HG02588 (cell line): ENCODE measurements around the gene PTTG1IP.

Source experiments
- ATAC-seq: cut with Tn5 transposase; IDR thresholded peaks from one replicate; pipeline ENCODE4 v1.9.1; 2021; ENCODE audit warnings: mild to moderate bottlenecking, moderate library complexity; ENCODE audit not compliant: unreplicated experiment

Gene PTTG1IP

DNA sequence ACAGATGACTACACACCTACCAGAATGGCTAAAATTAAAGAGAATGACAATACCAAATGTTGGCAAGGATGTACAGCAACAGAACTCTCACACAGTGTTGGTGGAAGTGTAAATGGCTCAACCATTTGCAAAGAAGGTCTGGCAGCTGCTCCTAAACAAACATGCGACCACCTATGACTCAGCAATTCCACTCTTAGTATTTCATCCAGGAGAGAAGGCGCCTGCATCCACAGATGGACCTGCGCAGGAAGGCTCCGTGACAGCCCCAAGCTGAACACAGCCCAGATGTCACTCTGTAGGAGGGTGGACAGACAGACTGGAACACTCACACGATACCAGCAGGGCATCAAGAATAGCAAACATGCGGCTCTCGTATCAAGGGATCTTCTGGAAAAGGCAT lies 6.7 kb downstream of the PTTG1IP start:
- ATAC-seq = no peak

DNA sequence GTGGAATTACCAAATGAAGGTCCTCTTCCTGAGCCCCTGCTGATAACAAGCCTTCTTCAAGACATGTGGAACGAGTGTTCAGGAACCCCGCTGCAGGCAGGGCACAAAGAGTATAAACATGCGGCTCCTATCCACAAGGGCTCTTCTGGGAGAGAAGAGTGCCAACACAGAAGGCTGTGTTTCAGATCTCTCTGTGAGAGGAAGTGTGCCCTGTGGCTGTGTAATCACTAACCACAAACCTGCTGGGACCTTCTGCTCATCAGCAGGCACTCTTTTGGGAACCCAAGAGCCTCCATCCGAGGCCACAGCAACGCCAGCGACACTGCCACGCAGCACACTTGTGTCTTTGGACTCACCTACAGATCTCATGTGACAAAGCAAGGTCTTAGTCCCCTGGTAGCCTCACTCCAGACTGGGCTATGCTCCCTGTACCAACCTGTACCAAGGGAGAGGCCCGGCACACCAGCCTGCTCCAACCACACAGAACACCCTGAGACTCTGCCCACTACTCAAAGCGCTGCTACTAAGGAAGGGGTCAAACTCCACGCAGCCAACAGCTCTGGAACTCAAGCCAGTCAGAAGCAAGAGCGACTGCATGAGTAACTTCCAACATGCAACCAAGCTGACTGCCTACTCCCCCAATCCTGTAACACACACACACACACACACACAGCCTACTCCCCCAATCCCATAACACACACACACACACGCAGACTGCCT lies 7.8 kb downstream of the PTTG1IP start:
- peak; percentile 46 for ATAC-seq

- no peak for ATAC-seq
Measured at GRCh38 chr21:44862869-44863685, 10.4 kb downstream of the PTTG1IP start.

- ATAC-seq = no peak
Measured at GRCh38 chr21:44858791-44859190, 14.7 kb downstream of the PTTG1IP start.

DNA sequence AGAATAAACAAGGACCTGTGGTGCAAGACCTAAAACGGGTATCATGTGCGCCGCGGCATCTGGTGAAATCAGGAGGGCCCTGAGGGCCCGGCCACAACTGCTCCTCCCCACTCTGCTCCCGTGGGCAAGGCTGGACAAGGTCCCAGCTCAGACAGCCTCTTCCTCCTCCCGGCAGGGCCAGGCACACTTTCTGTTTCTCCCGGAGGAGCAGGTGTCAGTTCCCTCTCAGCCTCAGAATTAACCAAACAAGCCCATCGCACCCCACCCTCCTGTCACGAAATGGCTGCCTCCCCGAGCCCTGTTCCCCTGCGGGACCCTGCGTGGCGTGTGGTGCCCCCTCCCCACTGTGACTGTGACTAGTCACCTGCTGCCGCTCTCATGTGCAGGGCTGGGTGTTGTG lies 15.2 kb downstream of the PTTG1IP start:
- ATAC-seq = no peak

- no peak for ATAC-seq
Measured at GRCh38 chr21:44857127-44857892, 16.2 kb downstream of the PTTG1IP start.

GRCh38 chr21:44856131-44856530 lies 17.4 kb downstream of the PTTG1IP start:
- no peak for ATAC-seq

GRCh38 chr21:44855572-44855971 lies 17.9 kb downstream of the PTTG1IP start:
- ATAC-seq = no peak

DNA sequence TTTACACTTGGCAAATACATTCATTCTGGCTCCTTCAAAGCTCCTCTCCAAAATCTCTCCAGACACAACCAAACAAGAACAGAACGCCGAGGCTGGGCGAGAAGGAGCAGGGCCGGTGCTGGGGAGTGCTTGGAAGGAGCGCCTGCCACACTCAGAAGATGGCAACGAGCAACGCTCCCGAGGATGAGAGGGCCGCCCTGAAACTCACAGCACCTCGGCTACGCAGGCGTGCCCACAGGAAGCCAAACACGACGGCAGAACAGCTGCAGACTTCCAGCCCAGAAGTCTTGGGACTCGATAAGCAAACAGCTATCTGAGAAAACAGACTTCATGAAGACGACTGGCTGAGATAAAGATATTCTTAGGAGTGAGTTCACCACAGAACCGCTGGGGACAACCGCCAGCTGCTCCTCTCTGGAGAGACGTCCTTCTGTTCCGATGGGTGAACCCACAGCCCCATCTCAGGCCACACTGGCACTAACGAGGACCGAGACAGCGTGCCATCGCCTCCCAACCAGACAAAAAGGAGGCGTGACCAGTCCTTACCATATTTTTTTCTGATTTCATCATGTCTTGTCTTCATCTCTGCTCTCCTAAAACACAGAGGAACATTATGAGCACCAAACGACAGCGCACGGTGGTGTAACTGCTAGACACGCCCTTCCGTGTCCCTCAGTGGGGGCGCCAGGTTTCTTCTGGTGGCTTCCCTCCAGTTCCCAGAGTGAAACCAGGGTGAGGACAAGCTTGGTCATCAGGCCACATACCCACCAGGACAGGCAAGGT lies 18.6 kb downstream of the PTTG1IP start:
- ATAC-seq = no peak

DNA sequence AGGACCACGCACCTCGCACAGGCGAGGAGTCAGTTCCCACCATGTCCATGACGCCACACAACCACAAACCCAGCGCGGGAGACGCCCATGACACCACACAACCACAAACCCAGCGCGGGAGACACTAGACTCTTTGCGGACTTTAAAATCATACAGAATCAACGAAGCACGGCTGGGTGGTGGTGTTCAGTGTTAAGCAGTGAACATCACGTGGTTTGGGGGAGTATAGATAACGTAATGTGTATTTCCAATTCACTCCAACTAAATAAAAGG lies 19.2 kb downstream of the PTTG1IP start:
- ATAC-seq = no peak

GRCh38 chr21:44853601-44854390 lies 19.7 kb downstream of the PTTG1IP start:
- no peak for ATAC-seq

DNA sequence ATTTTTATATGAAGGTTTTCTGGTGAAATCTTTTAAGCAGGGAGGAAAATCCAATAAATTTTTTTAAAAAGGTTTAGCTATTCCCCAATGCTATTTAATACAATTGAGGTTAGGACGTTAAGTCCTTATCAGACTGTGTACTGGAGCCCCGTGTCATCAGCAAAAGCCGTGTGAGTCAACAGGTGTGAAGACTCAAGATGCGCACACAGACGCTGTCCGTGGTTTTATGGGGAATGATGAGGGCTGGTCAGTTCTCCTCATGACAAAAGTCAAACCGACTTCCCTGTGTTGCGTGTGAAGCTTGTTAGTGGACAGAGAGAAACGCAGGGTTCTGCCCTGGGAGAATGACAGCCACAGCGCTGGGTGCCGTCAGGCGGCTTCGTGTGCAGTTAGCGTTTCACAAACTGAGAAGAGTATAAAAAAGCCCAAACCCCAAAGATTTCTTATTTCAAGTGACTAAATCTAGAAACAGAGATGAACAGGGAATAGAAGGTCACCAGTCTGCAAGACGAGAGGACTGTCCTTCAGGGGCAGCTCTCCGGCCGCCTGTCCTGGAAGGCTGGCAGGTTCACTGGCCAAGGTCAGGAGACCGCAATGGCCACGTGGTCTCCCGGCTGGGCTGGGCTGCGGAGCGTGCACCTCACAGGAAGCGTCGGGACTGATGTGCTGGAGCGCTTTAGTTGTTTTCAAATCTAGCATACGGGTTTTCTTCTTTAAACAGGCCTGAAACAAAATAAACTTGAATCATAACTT lies 22.4 kb downstream of the PTTG1IP start:
- no peak for ATAC-seq

DNA sequence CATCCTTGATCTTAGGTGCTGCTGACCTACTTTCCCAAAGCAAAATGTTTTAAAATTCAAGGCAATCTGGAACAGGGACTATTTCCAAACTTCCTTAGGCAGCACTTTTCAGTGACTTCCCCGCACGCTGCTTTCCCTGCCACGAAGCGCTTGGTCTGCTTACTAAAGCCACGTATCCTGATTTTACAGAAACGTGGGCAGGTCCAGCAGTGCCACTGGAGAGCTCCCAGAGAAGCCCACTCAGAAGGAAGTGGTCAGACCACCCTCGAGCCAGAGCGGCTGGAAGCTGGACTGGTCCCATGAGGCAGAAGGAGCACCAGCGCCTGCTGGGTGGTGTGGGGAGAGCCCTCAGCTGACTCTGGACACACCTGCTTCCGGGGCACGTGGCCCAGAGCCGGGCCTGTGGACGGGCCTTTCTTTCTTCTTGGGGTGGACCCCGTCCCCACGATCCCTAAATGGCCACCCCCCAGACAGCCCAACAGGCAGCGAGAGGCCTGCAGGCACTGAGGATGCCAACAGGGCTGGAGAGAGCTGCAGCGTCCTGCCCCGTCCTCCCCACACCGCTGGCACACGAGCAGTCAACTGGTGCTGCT lies 23.2 kb downstream of the PTTG1IP start:
- no peak for ATAC-seq

DNA sequence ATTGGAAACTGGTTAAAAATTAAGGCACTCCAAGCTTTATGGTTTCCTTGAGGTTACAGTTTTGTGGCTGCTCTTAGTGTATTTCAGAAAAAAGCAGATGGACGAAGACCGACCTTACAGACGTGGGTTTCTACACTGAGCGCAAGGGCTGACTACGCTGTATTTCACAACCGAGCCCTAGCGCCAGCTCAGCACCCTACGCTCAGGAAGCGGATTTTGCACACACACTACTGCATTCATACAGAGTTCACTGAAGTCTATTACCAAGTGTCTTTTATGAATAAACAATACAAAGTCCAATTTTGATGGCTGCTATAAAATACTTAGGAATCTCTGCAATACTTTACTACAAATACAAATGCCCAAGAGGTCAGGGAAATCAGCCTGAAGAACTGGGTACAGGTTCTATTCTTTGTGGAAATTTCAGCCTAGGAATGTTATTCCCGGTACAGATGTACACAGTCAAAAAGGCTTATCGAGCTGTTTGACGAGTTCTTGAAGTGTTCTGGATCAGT lies 23.8 kb downstream of the PTTG1IP start:
- no peak for ATAC-seq

GRCh38 chr21:44848821-44849521 lies 24.5 kb downstream of the PTTG1IP start:
- ATAC-seq = no peak

DNA sequence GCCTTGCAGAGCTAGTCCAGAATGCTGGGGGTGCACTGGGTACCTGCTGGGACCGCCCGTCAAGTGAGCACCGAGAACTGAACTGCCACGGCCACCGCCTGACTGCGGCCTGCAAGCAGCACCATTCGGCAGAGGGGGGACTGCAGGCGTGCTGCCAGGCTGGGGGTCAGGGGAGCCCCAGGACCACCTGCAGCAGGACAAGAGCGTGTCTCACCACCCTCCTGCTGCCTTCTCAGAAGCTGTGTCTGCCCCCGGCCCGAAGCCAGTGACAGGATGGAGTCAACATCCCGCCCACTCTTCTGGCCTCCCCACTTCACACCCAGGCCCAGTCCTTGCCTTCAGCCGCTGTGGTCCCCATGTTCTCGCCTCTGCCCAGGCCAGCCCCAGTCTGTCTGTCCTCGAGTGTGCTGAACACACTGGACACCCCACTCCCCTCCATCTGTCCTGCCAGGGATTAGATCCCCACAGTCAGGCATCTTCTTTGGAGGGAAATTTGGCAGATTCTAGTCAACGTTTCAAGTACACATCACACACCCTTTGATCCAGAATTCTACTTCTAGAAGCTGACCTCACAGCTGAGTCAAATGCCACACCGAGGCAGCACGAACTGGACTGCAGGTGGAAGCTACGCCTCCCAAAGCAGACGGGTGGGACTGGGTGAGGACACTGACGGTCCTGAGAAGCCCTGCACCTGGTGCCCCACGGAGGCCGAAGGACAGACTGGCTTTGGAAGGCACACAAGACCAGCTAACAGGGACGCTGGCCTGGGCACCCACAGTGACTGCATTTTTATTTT lies 26.0 kb downstream of the PTTG1IP start:
- ATAC-seq = no peak

- no peak for ATAC-seq
Measured at GRCh38 chr21:44846485-44847260, 26.8 kb downstream of the PTTG1IP start.
